HepG2 (cell line): ENCODE results near the gene RBL1. TPM values are rescaled to one million over a fixed set of nuclear protein-coding genes. Genes with fewer than 3 reads are reported as not detected.

Experiments used
- FUBP1 ChIP-seq: sonication (generic); formaldehyde crosslinking; IDR thresholded peaks from 2 replicates; pipeline ENCODE4 v1.5.1; 2020; ENCODE audit warnings: missing genetic modification reagents, mild to moderate bottlenecking, borderline replicate concordance
- MAX ChIP-seq: IDR thresholded peaks from 2 replicates; pipeline ENCODE4 v1.6.1; 2012; ENCODE audit warnings: inconsistent platforms
- NAIF1 ChIP-seq: sonication (generic); formaldehyde crosslinking; IDR thresholded peaks from 2 replicates; pipeline ENCODE4 v1.5.0; 2020; ENCODE audit warnings: mild to moderate bottlenecking, missing genetic modification reagents, borderline replicate concordance
- PBX2 ChIP-seq: IDR thresholded peaks from 2 replicates; pipeline ENCODE4 v1.6.1; 2016; ENCODE audit warnings: control low read depth
- RBM39 ChIP-seq: fragments of 200-400 bp; formaldehyde crosslinking; IDR thresholded peaks from one replicate; pipeline ENCODE4 v1.6.1; 2018; ENCODE audit warnings: antibody characterized with exemption, mild to moderate bottlenecking, low read depth, low read length; ENCODE audit not compliant: poor library complexity, severe bottlenecking
- TFDP1 ChIP-seq: IDR thresholded peaks from 2 replicates; pipeline ENCODE4 v1.6.1; 2016; ENCODE audit warnings: missing compliant biosample characterization, missing genetic modification reagents, borderline replicate concordance
- TRAFD1 ChIP-seq: sonication (generic); formaldehyde crosslinking; IDR thresholded peaks from 2 replicates; pipeline ENCODE4 v1.5.1; 2020; ENCODE audit warnings: missing genetic modification reagents, mild to moderate bottlenecking, borderline replicate concordance
- ZFP91 ChIP-seq: sonication (generic); formaldehyde crosslinking; IDR thresholded peaks from 2 replicates; pipeline ENCODE4 v1.9.0; 2022; ENCODE audit warnings: missing genetic modification reagents, mild to moderate bottlenecking, borderline replicate concordance
- ZNF512 ChIP-seq: sonication (generic); formaldehyde crosslinking; IDR thresholded peaks from 2 replicates; pipeline ENCODE4 v1.4.0; 2020; ENCODE audit warnings: mild to moderate bottlenecking, missing genetic modification reagents
- ZNF878 ChIP-seq: sonication (generic); formaldehyde crosslinking; IDR thresholded peaks from 2 replicates; pipeline ENCODE4 v1.8.1; 2023; ENCODE audit warnings: mild to moderate bottlenecking, missing genetic modification reagents, moderate library complexity
- ZNF879 ChIP-seq: sonication (generic); formaldehyde crosslinking; IDR thresholded peaks from 2 replicates; pipeline ENCODE4 v1.8.1; 2023; ENCODE audit warnings: missing genetic modification reagents
- polyA plus RNA-seq, 8 experiments: library from polyadenylated mRNA; depleted of rRNA in 3 of 8; stranded (reverse) in 7 of 8; unstranded in 1 of 8; fragments of >200 nt; fragmentation: Illumina TruSeq in 4 of 8; extraction: Trizol in 4 of 8; gene quantifications; 2 replicates each; pipeline versions ENCODE4 v1.2.1 to v1.2.3, GENCODE V29; 2011 to 2016; ENCODE audit warnings: low read depth in 4 of 8, missing spikeins in 1 of 8, mixed read lengths in 1 of 8; ENCODE audit not compliant: insufficient read depth in 1 of 8
- total RNA-seq, 5 experiments: library from RNA; depleted of rRNA; stranded (reverse); fragments of >200 nt; fragmentation: Illumina TruSeq; extraction: Trizol; gene quantifications; 2 replicates each; pipeline ENCODE4 v1.2.3, GENCODE V29; 2016; ENCODE audit warnings: low read depth in 1 of 5

The RBL1 gene
- total and polyA plus RNA-seq, 2 of the 13 experiments (the other 11 are each of a cell fraction or from before 2014, with no cell fraction given) = 6.0 to 27.5 TPM

- peak; percentile 98 for TF ChIP-seq MAX
- peak; percentile 53; the same call in 1 of the 2 replicates for TF ChIP-seq NAIF1 (CRISPR knock-in tag)
- TF ChIP-seq PBX2 = peak; percentile 43; the same call in 1 of the 2 replicates
- peak; percentile 98 for TF ChIP-seq ZFP91
- TF ChIP-seq ZNF879 (CRISPR knock-in tag) = peak; percentile 76
- peak; percentile 96 for TF ChIP-seq ZNF878 (CRISPR knock-in tag)
- TF ChIP-seq RBM39 = peak; percentile 95
- peak; percentile 96 for TF ChIP-seq TRAFD1 (CRISPR knock-in tag)
- peak; percentile 100 for TF ChIP-seq TFDP1
- no peak for TF ChIP-seq ZNF512 (CRISPR knock-in tag)
- TF ChIP-seq FUBP1 (CRISPR knock-in tag) = no peak
- TF ChIP-seq, all 625 proteins: peak for 515
Observed at GRCh38 chr20:37095599-37096414, at the start of gene RBL1 (continued).
